SH-SY5Y (cell line): ENCODE data around the gene PREX1.

Source experiments
- GATA2 ChIP-seq: IDR thresholded peaks from 2 replicates; pipeline ENCODE4 v1.6.1; 2011; ENCODE audit warnings: mild to moderate bottlenecking, low read depth, low read length
- GATA3 ChIP-seq: IDR thresholded peaks from 2 replicates; pipeline ENCODE4 v1.6.1; 2011; ENCODE audit warnings: low read depth, mild to moderate bottlenecking, low read length, moderate library complexity

PREX1 gene

DNA sequence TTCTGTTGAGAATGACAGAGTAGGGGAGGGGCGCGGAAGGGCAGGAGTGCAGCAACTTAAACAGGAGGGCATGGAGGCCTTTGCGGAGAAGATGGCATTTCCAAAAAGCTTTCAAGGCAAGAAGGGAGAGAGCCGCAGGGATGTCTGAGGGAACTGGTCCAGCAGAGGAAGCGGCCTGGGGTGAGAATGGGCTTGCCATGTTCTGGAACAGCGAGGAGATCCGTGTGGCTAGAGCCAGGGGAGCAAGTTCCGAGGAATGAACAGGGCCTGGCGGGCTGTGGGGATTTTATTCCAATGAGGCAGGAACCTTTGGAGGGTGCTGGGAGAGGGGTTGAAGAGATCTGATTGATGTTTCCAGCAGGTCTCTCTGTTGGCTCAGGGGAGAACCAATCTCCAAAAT, 86.1 kb downstream of the PREX1 start:
- no peak for TF ChIP-seq GATA3

DNA sequence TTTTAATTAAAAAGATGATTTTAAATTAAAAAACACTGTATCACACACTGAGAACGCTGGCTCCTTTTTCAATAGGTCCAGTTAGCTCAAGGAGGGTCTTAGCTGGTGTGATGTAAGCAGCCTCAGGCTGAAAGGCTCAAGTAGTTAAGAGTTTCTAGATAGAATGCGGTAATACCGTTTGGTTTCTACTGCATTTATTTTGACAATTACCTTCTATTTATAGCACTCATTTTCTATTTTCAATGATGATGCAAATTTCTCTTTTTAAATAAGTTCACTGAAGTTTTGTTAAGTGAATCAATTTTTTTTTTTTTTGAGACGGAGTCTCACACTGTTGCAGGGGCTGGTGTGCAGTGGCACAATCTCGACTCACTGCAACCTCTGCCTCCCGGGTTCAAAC, 87.1 kb downstream of the PREX1 start:
- TF ChIP-seq GATA2 (no peak), GATA3 (no peak)

DNA sequence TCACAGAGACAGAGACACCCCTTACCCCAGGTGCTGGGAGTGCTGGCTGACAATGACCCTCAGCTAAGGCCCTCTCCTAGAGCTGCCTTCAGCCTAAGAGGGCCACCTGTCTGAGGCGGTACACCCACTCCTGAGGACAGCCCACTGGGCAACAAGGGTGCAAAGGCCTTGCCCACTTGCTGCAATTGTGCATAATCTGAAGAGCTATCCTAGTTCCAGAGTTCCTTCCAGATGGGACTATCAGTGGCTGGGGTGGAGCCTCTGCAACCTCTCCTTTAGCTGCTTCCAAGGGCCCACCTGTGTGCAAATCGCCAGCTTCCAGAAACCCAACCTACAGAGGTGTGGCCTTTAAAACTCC, 87.5 kb downstream of the PREX1 start:
- TF ChIP-seq GATA3 (no peak), GATA2 (no peak)

DNA sequence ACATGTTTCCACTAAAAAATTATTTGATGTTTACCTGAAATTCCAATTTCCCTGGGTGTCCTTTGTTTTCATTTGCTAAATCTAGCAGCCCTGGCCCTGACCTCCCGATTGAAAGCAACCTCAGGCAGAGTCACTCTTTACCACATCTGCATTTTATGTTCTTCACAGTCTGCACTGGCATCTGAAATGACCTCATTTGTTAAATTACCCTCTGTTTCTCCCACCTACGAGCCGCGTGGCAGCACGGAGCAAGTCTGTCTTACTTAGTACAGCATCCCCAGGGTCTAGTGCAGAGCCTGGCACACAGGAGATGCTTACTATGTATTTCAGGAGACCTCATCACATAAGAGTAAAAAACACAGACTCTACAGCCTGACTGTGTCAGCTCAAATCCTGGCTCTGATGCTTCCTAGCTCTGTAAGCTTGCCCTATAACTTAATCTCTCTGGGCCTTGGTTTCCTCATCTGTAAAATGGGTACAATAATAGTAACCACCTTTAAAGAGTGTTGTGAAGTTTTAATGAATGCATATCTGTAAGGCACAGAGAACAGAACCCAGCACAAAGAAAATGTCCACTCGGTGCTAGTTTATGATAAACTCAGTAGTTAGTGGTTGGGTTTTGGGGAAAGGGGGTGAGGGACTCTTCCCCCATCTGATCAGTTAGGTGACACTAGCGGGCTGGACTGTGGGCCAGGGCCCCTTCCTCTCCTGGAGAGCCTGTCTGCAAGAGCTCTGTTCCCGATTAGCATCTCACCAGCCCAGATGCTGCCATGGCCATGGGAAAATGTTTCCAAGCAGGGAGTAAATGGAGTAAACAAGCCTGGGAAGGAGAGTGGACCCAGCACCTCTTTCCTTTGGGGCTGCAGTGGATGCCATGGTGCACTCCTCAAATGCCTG, 88.2 kb downstream of the PREX1 start:
- TF ChIP-seq GATA2 (peak; percentile 54), GATA3 (no peak)

DNA sequence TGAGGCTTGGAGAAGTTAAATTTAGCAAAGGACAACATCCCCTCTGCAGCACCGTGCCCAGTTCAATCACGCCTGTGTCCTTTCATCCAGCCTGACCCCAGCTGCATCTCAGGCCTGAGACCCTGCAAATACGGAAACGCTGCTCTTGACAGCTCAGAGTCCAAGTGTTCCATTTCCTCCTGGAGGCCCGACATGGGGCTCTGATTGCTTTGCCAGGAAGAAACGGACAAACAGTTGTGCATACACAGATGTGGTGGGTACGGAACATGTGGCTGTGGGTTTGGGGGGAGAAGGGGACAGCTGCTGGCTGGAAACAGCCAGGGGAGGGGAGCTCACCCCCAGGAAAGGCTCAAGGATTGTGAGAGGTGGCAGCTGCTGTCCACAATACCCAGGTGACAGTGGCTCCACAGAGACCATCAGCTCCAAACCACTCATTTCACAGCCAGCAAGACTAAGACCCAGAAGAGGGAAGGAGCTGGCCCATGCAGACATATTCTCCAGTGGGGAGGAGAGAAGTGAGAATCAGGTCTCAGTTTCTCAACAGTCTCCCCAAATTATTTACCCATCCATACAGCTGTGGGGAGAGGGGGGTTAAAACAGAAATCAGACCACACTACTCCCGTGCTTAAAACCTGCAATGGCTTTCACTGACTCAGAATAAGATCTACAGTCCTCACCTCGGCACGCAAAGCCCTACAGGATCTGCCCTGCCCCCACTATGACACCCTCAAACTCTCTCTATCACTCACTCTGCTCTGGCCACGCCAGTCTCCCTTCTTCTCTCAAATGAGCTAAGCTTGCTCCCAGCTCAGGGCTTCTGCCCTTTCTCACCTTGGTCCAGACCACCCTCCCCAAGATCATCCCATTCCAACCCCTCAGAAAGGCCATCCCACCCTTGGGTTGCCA, 89.1 kb downstream of the PREX1 start:
- TF ChIP-seq GATA3: no peak
- TF ChIP-seq GATA2: no peak

DNA sequence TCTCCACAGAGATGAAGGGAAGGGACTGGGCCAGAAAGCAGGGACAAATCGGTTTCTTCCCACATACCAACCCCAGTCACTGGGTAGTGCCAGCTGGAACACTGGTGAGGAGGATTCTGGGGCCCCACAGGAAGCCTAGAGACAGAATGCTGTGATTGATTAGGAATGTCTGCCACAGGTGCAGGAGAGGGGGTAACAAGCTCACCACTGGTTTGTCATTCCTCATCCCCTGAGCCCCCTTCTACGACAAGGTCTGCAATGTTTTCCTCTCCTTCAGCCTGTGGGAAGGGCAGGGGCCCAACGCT, 89.8 kb downstream of the PREX1 start:
- TF ChIP-seq GATA2 (no peak), GATA3 (no peak)

DNA sequence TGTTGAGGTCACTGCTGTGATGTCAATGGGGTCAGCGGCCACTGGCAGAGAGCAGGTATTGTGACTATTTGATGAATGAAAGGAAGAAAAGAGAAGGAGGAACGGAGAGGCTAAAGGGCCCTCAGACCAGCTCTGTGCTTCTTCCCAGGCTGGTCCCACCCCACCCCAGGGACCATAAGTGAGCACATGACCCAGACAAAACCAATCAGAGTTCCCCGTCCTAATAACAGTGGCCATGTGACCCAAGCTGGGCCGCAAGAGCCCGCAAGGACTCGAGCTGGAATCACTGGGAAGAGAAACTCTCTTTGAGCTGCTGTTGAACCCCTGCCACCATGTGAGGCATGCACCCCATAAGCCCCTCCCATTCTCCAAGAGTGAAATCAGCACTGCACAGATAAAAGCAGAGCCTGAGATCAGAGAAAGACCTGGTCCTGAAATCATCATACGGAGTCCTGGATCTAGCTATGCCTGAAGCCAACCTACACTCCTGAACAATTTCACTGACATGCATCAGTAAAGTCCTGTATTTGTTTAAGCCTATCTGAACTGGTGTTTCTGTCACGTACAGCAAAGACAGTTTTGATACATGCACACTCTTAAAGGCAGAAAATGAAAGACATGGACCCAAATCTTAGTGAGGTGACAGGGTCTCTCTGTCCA, 90.2 kb downstream of the PREX1 start:
- no peak for TF ChIP-seq GATA3
- no peak for TF ChIP-seq GATA2

DNA sequence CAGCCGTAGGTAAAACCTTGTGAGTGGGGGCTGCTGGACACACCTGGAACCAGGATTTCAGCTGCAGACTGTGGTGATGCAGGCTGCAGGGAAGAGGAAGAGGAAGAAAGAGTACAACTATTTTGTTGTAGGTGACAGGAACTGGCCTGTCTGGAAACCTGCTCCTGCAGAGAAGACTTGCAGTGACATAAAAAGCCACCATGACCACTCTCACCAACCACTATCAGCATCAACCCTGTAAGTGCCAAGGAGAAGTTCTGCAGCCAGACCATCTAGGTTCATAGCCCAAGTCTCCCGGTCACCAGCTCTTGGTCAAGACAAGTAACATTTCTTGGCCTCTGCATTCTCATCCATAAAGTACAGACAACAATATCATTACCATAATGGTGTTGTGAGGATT, 91.2 kb downstream of the PREX1 start:
- no peak for TF ChIP-seq GATA3

DNA sequence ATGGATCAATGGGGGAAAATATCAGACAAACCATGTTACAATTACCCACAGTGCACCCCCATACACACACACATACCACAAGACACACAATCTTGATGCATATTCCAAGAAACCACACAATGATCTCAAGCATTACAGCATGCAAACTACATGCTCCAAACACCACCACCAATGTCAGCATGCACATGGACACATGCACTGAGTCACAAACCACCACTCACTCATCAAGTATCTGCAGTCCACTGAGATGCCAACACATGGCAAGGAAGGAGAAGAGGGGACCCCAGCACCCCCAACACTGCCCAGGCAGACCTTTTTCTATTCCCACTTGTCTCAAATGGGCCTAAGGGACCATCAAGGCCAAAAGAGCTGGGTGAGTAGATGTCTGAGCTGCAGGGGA, 91.6 kb downstream of the PREX1 start:
- TF ChIP-seq GATA3: no peak
- no peak for TF ChIP-seq GATA2

DNA sequence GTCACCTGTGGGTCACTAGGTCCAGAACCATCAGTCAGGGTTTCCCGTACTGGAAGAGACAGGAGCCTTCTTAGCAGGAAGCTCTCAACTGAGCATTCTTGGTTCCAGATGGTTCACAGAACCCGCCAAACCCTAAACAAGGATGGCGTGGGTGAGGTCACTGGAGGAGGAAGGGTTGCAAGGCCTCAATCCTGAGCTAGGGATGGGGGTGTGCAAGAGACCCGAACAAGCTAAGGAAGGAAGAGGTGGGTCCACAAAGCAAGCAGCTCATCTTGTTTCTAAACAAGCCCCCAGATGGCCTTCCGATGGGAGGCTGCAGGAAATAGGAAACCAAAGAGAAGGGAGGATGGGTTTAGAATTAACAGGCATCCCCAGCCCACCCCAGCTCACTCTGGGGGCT, 92.7 kb downstream of the PREX1 start:
- TF ChIP-seq GATA3: no peak
- TF ChIP-seq GATA2: no peak

DNA sequence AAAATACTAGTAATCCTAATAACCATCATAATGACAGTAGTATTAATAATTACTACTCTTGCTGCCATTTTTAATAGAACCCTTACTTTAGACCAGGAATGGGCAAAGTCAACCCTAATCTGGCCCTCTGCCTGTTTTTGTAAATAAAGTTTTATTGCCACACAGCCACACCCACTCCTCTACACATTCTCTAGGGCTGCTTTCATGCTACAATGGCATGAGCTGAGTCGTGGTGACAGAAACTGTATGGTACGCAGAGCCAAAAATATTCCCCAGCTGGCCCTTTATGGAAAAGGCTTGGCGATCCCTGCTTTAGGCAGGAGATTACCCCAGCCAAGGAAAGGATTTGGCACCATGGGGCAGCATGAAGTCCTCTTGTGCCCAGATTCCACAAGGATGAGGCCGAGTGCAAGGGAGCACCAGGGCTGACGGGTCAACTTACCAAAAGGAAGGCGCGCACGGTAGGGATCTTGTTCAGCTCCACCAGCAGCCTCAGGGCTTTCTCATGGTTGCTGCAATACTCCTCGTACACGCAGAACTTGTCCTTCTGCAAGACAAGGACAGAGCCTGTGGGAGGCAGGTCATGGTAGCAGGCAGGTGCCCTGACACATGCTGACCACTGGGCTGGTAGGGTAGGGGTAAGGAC, 93.6 kb downstream of the PREX1 start:
- no peak for TF ChIP-seq GATA3

DNA sequence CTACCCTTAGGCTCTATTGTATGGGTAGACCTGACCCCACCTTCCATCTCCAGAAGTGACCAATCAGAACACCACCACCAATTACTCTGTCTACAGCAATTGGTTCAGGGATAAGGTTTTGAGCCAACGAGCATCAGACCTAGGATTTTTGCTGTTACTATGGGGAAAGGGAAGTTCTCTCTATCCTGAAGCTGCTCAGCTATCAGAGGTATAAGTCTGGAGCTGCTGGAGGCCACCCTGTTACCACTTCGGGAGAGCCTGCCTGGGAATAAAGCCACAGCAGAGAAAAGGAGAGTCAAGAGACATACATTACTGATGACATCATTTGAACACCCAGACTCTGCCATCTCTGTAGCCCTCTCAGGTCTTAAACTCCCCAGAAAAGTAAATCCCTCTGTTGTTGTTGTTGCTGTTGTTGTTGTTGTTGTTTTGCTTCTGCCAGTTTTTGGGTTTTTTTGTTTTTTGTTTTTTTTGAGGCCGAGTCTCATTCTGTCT, 94.5 kb downstream of the PREX1 start:
- no peak for TF ChIP-seq GATA3
- TF ChIP-seq GATA2: no peak

DNA sequence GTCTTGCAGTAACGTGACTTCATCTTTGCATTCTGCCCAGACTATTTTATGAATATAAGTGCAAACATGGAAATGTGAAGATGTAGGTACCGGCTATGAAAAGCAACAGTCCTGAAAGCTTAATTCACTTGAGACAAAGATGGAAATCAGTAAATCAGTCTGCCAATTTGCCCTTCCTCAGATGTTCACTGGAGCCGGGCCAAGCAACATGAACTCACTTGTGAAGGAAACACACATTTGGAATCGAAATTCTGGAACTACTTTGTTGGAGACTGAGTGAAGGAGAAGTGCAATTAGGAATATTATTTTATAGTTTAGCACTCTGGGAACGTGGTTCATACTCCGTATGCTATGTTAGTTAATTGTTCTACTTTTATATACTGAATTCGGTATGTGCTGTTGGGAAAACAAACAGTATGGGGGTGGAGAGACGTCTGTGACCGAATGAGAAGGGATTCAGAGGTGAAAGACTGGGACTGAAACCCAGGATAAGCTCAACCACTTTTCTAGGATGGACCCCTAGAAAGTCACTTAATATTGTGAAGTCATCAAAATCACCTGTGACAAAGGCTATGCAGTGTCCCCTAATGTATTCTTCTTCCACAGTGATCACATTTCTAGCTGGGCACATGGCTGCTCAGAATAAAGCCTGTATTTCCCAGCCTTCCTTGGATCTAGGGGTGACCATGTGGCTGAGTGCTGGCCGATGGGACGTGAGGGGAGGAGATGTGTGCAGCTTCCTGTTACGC, 95.5 kb downstream of the PREX1 start:
- TF ChIP-seq GATA2 (peak; percentile 26; the same call in 1 of the 2 replicates), GATA3 (no peak)

DNA sequence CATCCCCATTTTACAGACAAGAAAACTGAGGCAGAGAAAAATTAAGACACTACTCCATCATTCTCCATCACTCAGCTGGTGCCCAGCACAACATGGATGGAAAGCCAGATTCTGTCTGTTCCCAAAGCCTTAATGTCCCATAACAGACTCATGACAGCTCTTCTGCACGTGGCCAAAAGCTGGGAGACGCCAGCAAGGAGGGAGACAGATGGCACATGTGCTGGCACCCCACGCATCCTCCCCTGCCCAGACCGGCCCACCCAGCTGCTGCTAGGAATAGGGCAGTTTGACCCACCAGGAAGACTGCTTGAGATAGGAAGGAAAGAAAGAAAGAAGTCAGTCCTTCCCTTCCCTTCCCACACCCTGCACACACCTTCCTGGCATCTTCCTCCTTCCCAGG, 96.3 kb downstream of the PREX1 start:
- TF ChIP-seq GATA2 (no peak), GATA3 (no peak)
